LoVo (cell line): Measurements from ENCODE around the gene EXO1.
"Not testable (repeated sequence)": the region's sequence is repeated elsewhere in the genome, so short reads cannot be mapped to it uniquely, and the experiment has no call there.

Experiments
- DNase-seq: peaks from one replicate; pipeline ENCODE4 v3.0.0-alpha.2; 2016; ENCODE audit warnings: low spot score

The EXO1 gene

DNA sequence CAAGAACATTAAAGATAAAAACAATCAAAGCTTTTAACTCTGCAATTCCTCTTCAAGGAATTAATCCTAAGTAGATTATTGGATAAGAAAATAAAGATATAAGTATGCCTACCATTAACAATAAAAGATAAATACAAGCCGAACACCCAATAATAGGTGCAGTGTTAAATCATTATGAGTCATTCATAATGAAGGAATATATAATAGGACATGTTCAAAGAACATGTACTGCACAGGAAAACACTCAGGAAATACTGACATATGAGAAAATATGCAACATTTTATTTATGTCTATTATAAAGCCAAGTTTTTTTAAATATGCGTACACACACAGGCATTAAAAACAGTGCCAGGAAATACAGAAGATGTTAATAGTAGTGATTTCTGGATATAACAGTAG is 11.1 kb upstream of the EXO1 start:
- no peak for DNase-seq

DNA sequence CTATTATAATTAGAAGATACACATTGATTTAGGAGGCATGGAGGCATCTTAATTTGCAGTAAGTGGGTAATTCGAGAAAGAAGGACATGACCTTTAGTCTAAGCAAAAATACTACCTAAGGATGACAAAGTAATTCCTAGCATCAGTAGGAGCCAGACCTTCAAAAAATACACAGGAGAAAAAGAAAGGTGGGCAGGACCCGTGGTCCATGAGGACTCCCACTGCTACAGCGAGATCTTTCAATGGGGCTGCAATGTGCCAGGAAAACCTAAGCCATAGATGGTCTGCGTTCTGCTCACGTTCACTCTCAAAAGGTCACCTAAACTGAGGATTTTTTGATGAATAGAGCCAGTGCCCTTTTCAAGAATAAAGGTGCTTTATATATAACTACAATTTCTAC is 10.6 kb upstream of the EXO1 start:
- DNase-seq = no peak

DNA sequence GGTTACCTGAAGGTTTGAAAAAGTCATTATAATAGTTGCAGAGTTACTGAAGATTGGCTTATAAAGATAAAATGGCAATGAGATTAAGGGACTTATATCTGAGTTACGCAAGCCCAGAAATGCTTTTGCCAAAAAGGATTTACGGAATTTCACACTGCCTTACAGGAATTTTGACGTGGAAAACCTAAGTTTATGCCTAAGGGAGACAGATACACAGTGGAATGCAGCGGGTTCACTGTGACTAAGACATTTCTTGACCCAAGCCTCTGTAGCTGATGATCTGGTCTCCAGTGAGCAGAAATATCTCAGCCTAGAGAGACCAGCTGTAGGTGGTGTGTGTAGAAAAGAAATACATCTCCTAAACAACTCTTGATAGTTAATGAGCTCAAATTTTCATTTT is 10.1 kb upstream of the EXO1 start:
- no peak for DNase-seq

DNA sequence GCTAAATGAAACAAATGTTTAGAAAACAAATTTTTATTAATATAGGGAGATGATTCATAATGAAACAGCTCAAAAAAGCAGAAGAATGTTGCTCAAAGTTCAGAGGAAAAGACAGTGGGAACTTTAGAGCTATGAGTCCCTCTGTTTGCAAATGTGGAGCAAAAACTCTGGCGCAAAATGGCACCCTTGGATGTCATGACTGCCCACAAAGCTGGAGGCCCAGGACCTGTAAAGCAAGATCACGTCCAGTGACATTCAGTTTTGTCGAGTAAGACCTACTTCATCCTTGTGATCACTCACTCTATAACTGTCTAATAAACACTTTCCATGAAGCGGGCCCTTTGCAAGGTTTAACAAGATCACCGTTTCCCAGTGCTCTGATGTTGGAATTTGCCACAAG is 9.1 kb upstream of the EXO1 start:
- DNase-seq = no peak

DNA sequence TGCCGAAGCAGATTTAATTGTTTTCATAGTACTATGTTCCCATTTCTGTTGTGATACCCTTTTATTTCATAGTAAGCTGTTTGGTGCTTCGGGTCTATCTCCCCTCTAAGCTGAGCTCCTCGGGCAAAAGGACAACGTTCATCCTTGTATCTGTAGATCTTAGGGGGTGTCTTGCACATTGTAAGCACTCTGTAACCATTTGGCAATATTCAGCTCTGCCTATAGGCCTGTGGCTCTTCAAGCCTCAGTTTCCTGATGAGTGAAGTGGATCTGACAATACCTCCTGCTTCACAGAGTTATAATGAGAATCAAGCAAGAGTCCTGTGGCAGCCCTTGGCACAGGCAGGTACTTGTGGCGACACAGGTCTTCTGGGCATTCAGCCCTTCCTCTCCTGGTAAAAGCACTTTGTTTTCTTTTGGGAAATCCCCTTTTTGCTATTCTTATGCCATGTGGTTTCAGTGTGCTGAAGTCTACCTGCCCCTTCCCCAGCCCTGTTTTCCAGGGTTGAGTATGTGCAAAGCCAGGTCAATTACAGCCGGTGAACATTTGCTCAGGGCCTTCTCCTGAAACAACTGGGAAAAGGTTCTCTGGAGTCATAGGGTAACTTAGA is 8.5 kb upstream of the EXO1 start:
- no peak for DNase-seq

DNA sequence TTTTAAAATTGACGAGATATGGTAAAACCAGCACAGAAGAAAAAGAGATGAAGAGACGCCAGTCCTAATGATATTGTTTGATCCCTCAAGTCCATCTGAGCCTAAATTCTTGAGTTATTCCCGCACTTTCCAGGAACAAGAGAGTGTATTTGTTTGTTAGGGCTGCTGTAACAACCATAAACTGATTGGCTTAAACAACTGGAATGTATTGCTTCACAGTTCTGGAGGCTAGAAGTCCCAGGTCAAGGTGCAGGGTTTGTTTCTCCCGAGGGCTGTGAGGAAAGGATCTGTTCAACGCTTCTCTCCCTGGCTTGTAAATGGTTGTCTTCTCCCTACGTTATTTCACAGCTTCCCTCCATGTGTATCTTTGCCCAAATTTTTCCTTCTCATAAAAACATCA is 7.8 kb upstream of the EXO1 start:
- no peak for DNase-seq

DNA sequence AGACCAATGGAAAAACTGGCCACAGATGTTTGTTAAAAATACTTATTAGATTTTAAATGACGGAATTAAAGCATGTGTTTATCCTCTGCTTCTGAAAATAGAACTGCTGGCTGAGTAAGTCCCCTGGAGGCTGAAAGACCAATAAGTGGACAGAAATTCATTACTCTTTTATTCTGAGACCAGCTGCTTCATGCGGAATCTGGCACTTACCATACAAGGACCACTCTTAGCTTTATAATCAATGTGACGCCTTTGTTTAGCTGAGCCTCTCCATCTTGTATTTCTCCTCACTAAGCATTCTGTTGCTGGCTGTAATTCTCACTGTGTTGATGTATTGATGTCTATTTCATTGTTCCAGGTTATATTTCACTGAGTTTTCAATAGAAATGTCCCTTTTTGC is 6.3 kb upstream of the EXO1 start:
- no peak for DNase-seq

DNA sequence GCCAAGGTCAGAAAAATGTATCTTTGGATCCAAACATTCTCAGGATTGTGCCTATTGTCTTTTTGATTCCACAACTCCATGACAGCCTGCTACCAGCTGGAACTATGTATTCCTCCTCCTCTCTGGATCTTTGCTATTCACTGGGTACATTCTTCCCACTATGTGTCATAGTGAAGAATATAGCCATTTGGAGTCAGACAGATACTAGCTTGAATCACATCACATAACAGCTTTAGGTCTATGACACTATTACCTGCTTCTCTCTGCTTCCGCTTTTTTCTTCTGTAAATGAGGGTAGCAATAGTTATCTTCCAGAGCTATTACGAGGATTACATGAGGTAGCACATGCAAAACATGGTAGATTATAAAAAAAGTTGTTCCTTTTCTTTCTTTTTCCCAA is 5.4 kb upstream of the EXO1 start:
- DNase-seq = no peak

DNA sequence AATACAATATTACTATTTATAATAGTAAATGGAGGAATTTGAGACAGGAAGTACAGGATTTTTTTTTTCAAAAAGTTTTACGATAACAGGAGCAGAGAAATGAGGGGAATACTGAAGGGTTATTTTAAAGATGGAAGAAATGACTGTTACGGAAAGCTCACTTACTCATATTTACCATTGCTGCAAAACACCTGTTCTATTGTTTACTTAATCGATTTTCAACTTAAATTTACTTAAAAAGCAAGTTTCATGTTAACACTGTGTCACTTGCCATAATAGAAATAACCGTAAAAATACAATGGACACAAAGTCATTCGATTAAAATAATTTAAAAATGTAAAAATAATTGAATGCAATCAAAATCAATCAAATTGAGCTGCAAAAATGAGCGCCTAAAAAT is 3.4 kb upstream of the EXO1 start:
- DNase-seq = no peak

DNA sequence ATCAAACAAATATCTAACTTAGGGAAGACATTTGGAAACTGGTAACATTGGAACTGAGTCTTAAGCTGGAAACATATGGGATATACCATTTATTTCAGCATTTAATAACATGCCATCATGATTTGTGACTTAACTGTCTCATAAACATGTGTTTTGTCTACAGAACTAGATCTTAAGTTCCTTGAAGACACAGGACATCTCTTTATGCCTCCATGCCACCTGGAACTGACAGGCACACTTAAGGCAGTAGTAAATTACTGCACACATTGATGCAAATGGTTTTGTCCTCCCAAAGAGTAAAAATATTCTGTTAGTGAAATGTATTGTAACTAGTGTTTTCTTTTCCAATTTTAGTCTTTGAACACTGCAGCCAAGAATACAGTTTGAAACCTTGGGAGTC is 1.6 kb upstream of the EXO1 start:
- no peak for DNase-seq

DNA sequence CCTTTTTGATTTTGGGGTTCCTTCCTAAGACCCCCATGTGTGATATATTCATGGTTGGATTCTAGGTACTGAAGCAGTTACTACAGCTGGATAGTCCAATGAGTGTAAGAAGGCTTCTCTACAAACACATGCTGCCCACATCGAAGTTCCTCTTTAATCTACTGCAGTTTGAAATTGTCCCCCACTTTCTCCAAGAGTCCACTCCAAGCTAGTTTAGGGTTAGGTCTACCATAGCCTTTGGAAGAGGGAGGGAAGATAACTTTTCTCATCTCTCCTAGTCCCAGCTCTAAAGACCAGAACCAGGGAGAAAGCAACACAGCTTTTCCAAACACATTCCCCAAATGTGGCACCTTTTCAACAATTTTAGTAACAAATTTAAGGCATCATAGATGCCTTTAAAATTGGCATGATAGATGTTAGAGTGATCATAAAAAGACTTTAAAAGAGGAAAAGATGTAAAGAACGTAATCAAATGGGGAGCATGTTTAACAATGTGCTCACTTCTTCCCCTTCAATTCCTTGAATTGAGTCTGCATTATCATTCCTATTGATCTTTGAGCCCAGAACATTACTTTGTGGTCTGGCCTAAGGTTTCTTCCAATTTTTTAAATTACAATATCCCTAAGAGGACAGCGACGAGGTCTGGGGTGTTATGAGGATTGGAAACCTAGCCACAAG is 1.0 kb upstream of the EXO1 start:
- no peak for DNase-seq

DNA sequence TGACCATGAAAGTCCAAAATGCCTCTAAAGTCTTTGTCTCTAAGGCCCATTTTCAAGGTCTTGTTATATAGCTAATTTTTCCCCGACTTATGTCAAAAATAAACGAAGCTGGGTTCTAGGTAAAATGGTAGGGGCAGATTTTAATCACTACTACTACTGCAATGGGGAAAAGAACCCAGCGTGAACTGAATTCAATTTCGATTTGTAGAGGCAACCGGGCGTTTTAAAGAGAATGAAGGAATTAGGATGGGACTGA is 536 bp upstream of the EXO1 start:
- no peak for DNase-seq

DNA sequence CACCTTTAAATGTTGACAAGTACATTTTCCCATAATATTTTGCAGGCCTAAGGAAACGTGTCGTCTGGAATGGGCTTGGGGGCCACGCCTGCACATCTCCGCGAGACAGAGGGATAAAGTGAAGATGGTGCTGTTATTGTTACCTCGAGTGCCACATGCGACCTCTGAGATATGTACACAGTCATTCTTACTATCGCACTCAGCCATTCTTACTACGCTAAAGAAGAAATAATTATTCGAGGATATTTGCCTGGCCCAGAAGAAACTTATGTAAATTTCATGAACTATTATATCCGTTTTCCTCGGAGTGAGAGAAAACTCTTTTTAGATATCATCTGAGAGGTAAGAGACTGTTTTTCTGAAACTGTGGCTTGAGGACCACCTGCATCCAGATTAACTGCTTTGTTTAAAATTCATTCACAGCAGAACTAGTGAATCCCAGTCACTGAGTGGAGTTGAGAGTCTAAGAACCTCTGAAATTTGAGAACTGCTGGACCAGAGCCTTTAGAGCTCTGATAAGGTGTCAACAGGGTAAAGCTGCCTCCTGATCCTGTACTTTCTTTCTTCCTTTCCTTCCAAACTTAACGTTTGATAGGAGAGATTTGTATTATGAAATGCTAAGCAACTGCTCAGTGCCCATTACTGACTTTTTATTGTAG is 811 bp downstream of the EXO1 start:
- DNase-seq = no peak

DNA sequence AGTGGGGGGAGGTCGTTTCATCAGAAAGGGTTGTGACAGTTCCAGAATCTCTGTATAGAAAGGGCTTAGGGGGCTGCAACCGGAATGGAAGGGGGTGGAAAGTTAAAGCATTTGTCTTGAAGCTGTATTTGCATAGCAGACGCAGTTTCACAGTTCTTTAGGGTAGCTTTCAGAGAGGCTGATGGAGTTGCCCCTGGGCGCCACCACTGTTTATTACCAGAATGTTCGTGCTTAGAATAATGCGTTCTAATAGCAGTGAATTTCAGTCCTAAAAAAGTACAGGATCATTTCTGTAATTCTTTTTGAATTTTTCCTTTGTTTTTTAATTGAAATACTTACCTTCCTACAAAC is 1.3 kb downstream of the EXO1 start:
- no peak for DNase-seq

DNA sequence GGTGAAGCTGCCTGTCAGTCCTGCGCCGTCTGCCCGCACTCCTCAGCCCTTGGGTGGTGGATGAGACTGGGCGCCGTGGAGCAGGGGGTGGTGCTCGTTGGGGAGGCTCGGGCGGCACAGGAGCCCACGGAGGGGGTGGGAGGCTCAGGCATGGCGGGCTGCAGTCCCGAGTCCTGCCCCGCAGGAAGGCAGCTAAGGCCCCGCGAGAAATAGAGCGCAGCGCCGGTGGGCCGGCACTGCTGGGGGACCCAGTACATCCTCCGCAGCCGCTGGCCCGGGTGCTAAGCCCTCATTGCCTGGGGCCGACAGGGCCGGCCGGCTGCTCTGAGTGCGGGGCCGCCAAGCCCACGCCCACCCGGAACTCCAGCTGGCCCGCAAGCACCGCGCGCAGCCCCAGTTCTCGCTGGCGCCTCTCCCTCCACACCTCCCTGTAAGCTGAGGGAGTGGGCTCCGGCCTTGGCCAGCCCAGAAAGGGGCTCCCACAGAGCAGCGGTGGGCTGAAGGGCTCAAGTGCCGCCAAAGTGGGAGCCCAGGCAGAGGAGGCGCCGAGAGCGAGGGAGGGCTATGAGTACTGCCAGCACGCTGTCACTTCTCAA is 7.6 kb downstream of the EXO1 start:
- DNase-seq = not testable (repeated sequence)

DNA sequence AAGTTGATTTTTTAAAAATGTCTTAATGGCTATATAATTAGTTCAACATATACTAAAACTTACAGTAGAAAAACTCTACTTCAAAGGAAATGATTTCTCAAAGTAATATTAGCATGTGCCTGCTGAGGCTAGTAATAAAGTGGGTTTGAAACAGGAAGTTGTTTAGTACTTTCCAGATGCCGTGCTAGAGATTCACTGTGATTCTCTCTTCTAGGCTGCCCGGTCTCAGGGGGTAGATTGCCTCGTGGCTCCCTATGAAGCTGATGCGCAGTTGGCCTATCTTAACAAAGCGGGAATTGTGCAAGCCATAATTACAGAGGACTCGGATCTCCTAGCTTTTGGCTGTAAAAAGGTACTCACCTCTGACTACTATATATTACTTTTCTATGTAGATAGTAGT is 9.1 kb downstream of the EXO1 start:
- no peak for DNase-seq

DNA sequence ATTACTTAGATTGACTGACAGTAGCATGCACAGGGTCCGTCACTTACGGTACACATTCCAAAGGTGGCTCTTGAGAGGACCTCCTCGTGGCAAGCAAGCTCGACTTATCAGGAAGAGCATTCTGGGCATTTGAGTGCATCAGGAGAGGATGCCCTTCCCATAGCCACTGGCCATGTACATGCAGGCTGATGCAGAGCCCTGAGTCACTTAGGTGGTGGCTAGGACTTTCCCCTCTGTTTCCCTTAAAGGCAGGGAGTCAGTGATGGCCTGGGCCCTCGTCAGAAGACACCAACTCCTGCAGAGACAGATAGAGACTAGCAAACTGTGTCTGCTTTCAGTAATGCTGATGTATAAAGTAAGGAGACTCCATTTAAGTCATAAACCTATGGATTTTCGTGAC is 12.9 kb downstream of the EXO1 start:
- DNase-seq = no peak

DNA sequence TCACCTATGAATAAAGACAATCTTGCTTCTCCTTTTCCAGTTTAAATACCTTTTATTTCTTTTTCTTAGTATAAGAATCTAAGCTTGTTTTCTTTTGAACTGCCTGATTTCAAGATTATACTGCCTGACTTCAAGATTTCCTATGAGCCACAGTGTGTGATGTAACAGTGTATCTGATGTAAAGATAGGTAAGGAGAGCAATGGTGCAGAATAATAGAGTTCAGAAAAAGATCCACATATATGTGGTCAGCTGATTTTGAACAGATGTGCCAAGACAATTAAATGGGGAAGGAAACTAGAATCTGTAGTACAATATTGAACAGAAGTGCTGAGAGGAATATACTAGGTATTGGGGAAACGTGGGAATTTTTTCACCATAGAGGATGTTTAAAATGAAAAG is 21.0 kb downstream of the EXO1 start:
- no peak for DNase-seq

DNA sequence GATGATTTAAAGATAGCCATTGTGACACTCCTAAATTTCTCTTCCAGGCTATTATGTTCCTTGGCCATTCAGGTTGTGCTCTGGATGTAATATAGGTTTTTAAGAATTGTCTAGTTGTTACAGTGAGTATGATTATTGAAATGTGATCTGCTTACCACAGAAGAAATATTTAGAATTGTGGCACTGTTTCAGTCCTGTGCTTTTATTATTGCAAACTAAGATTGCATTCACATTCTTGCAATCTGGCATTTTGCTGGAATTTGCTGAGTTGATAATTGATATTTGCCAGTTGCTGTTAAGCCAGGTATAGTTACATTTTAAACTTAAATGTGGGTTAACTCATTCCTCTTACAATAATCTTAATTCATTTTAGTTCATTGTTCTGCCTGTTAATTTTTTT is 22.3 kb downstream of the EXO1 start:
- DNase-seq = no peak

DNA sequence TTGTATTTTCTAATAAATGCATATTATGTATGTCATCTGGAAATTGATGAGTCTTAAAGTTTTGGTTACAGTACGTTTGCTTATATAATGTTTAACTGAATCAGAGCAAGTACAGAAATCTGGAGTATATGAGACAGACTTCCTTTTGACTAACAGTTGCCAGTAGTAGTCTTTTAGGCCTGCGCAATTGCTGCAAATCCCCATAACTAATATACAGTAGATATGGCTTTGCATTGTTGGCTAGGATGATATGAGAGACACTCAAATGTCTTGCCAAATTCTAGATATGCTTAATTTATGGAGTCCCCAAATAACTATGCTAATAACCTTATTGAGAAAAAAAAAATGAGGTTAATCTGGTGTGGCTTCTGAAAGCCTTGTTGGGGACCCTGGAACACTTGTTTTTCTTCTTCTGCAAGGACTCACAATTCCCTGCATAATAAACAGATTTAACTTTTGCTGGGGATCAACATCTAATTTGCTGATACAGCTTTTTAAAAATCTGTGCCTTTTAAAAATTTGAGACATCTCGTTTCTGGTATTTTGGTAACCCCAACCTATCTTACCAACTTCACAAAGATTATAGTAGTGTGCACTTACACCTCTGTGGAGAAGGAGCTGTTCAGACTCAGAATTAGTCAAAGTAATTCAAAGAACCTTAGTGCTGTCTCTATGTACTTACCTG is 22.9 kb downstream of the EXO1 start:
- DNase-seq = no peak

DNA sequence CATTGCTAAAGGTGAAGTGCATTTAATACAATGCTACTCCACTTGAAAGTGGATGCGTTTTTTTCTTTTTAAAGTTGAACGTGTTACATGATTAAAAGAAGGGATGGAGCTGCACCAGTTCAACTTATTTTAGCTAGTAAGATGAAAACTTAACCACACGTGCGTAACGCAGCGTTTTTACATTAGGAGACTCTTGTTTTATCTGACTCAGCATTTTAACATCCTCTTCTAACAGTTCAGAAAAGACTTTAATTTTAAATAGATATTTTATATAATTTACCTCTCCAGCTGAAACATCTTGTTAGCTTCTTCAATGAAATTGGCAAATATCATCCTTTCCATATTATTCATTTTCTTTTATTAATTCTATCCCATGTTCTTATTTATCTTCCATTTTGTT is 33.4 kb downstream of the EXO1 start:
- DNase-seq = no peak

DNA sequence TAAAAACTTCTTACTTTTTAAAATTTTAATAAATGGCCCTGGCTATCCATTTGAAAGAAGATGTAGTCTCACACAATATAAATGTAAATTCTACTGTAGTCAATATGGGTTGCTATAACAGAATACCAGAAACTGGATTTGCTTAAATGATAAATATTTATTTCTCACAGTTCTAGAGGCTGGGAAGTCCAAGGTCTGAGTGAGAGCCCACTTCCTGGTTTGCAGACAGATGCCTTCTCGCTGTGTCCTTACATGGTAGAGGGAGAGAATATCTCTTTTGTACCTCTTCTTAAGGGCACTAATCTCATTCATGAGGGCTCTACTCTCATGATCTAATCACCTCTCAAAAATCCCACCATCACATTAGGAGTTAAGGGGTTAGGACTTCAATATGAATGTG is 35.2 kb downstream of the EXO1 start:
- no peak for DNase-seq

DNA sequence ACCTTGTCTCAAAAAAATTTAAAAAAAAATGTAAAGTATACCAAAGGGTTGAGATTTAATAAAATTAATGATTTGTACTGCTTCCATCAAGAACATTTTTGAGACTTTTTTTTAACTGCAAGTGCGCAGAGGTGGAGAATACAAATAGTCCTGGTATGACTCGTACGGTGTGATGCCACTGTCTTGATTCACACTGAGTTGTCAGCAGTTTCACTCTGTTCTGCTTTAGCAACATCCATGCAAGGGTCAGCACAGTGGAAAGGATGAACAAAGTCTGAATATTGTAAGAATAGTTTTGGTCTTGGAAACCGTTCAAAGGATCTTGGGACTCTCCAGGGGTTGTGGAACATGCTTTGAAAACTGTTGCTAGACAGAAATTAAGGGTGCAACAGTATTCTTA is 40.2 kb downstream of the EXO1 start:
- DNase-seq = no peak
